Muscle layer of duodenum (tissue), 2 donors: ENCODE results near the gene ELMO1.
"Not testable (repeated sequence)": the region's sequence is repeated elsewhere in the genome, so short reads cannot be mapped to it uniquely, and the experiment has no call there.

Experiments
- H3K27ac ChIP-seq: one replicate; pipeline ENCODE4 v1.7.0; 2013; ENCODE audit warnings: mild to moderate bottlenecking, low read length
- H3K27me3 ChIP-seq: one replicate; pipeline ENCODE4 v1.7.0; 2013; ENCODE audit warnings: low read depth, mild to moderate bottlenecking, control low read depth, low read length
- H3K36me3 ChIP-seq, 2 donors: one replicate each; pipeline ENCODE4 v1.7.0; 2013; ENCODE audit warnings: low read length in 2 of 2, control low read depth in 1 of 2, mild to moderate bottlenecking in 1 of 2; ENCODE audit not compliant: insufficient read depth in 2 of 2, control insufficient read depth in 1 of 2
- H3K4me1 ChIP-seq, 2 donors: one replicate each; pipeline ENCODE4 v1.7.0; 2013; ENCODE audit warnings: low read length in 2 of 2, mild to moderate bottlenecking in 2 of 2, control low read depth in 1 of 2, moderate library complexity in 1 of 2; ENCODE audit not compliant: insufficient read depth in 2 of 2, control insufficient read depth in 1 of 2
- H3K4me3 ChIP-seq, 2 donors: one replicate each; pipeline ENCODE4 v1.7.0; 2013; ENCODE audit warnings: low read length in 2 of 2, low read depth in 1 of 2, mild to moderate bottlenecking in 1 of 2
- H3K9me3 ChIP-seq, 2 donors: one replicate each; pipeline ENCODE4 v1.7.0; 2013; ENCODE audit warnings: low read length in 2 of 2, control low read depth in 1 of 2, mild to moderate bottlenecking in 1 of 2; ENCODE audit not compliant: control insufficient read depth in 1 of 2
- donor health status: healthy.

The ELMO1 gene

DNA sequence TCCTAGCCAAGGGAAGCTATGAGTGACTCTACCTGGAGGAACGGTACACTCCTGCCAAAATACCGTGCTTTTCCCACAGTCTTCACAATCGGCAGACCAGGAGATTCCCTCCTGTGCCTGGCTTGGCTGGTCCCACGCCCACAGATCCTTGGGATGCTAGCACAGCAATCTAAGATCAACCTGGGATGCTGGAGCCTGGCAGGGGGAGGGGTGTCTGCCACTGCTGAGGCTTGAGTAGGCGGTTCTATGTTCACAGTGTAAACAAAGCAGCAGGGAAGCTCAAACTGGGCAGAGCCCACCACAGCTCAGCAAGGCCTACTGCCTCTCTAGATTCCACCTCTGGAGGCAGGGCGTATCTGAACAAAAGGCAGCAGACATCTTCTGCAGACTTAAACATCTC, 295.3 kb downstream of the ELMO1 start:
- H3K27ac ChIP-seq: no peak overlapping the region
- peaks cover 0 to 5% of the 10 kb centered on the region in 2 donors for H3K36me3 ChIP-seq

DNA sequence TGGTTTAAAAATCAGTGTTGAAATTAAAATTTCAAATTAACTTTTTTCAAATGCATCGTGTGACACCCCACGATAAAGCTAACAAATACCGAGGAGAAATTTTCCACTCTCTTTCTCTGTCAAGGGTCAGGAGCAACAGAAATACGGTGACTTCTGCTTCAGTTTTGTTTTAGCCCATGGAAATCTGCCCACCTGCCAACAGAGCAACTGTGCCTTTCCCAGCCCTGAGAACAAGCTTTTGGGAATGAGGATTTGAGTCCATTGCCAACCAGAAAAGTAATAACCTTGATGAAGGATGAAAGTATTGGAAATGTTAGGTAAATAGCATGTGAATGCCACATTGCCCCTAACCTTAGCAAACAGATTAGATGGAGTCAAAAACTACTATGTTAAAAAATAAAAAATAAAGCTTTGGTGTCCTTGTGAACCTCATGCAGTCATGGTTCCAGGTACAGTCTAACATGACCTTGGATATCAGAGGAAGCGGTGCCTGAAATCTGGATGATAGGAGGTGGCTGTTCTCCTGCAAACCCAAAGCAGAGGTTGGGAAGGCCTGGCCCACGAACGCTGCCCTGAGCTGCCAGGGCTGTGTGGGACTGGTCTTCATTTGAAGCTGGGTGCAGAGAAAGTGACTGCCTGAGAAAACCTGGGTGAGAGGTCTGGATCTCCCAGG, 296.8 kb downstream of the ELMO1 start:
- H3K36me3 ChIP-seq: peaks cover 0 to 5% of the 10 kb centered on the region in 2 donors
- H3K9me3 ChIP-seq: no peaks in the 10 kb centered on the region
- H3K4me1 ChIP-seq: peaks cover 0 to 8% of the 10 kb centered on the region in 2 donors
- no peak overlapping the region for H3K27ac ChIP-seq
- no peak overlapping the region for H3K4me3 ChIP-seq
- H3K27me3 ChIP-seq: no peaks in the 10 kb centered on the region

More for the DNA sequence above, 295.3 kb downstream of the ELMO1 start:
- H3K27me3 ChIP-seq: no peaks in the 10 kb centered on the region
- H3K4me1 ChIP-seq: peaks cover 0 to 8% of the 10 kb centered on the region in 2 donors
- H3K4me3 ChIP-seq: no peak overlapping the region
- H3K9me3 ChIP-seq: no peaks in the 10 kb centered on the region

GRCh38 chr7:37150856-37151255, 297.8 kb downstream of the ELMO1 start:
- Histone ChIP-seq H3K27me3 (no peaks in the 10 kb centered on the region), H3K4me1 (peaks cover 0 to 8% of the 10 kb centered on the region in 2 donors), H3K27ac (no peak overlapping the region), H3K36me3 (peaks cover 0 to 5% of the 10 kb centered on the region in 2 donors), H3K9me3 (no peaks in the 10 kb centered on the region), H3K4me3 (no peak overlapping the region)

DNA sequence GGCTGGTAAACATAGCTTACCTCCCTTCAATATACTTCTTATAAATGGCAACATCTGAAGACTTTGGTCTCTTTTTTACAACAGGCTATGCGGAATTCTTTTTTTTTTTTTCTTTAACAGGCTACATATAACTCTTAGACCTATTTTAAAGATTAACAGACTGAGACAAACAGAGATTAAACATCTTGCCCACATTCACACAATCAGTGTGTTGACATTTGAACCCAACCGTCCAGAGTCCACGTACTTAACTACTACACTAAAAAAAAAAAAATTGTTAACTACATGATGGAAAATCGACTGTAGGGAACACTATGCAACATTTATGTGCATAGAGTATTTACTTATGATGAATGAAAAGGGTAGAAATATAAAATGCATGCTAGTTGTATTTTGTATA, 298.5 kb downstream of the ELMO1 start:
- H3K4me3 ChIP-seq: no peak overlapping the region
- peaks cover 0 to 8% of the 10 kb centered on the region in 2 donors for H3K4me1 ChIP-seq
- peaks cover 0 to 5% of the 10 kb centered on the region in 2 donors for H3K36me3 ChIP-seq
- no peaks in the 10 kb centered on the region for H3K27me3 ChIP-seq
- H3K27ac ChIP-seq: no peak overlapping the region
- no peaks in the 10 kb centered on the region for H3K9me3 ChIP-seq

DNA sequence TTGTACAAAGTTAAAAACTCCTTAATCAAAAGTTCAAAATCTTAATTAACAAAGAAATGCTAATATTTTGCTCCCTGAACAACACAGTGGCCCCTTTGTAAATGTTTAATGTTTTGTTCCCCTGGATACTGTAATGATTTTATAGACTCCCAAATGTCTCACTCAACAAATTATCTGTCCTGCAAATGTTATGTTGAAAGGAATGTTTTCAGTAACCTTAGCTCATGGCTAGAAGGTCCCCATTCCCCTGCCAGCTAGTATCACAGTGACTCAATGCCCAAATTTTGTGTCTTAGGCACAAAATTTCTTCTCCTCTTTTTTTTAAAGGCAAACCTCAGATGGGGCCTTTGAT, 298.9 kb downstream of the ELMO1 start:
- Histone ChIP-seq H3K27me3 (no peaks in the 10 kb centered on the region), H3K36me3 (peaks cover 0 to 5% of the 10 kb centered on the region in 2 donors), H3K9me3 (no peaks in the 10 kb centered on the region), H3K4me1 (peaks cover 0 to 8% of the 10 kb centered on the region in 2 donors), H3K4me3 (no peak overlapping the region), H3K27ac (no peak overlapping the region)

- H3K4me1 ChIP-seq: peaks cover 0 to 8% of the 10 kb centered on the region in 2 donors
- no peaks in the 10 kb centered on the region for H3K27me3 ChIP-seq
- H3K36me3 ChIP-seq: peaks cover 0 to 5% of the 10 kb centered on the region in 2 donors
- H3K4me3 ChIP-seq: no peak overlapping the region
- no peaks in the 10 kb centered on the region for H3K9me3 ChIP-seq
- H3K27ac ChIP-seq: no peak overlapping the region
Observed at GRCh38 chr7:37149051-37149772, 299.5 kb downstream of the ELMO1 start.

DNA sequence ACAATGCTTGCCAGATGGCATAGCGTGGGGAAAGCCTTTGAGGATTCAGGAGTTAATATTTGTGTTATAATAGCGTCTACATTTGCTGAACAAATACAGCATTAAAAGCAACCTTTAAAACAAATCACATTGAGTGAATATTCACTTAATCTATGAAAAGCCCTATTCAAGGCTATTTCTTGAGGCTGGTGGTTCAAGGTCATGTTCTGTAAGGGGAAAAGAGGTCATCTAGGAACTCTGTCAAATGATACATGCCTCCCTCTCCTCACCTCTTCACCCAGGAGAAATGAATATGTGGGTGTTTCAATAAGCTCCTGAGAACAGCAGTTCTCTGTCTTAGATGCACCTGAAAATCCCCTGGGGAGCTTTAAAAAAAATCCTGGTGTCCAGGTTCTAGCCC, 303.0 kb downstream of the ELMO1 start:
- H3K9me3 ChIP-seq: peaks cover 0 to 3% of the 10 kb centered on the region in 2 donors
- H3K27me3 ChIP-seq: no peaks in the 10 kb centered on the region
- H3K27ac ChIP-seq: no peak overlapping the region
- H3K4me1 ChIP-seq: peaks cover 0 to 8% of the 10 kb centered on the region in 2 donors
- no peaks in the 10 kb centered on the region for H3K36me3 ChIP-seq
- no peak overlapping the region for H3K4me3 ChIP-seq

DNA sequence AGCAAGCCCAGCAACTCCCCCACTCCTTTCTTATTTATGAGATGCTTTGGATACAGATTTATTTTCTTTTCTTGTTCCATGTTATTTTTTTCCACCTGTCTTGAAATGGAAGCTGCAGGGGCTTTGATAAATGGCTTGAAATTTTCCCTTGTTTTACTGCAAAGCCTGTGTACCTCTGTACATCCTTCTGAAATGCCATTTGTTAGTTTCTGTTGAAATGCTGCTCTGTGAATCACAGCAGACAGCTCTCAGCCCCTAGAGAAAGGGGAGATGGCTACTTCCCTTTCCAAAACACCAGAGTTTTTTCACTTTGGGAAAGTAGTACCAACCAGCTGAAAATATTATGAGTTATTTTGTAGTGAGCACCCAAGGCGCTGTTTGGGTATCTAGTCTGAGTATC, 304.2 kb downstream of the ELMO1 start:
- Histone ChIP-seq H3K9me3 (peaks cover 0 to 10% of the 10 kb centered on the region in 2 donors), H3K4me1 (peaks cover 0 to under 1% of the 10 kb centered on the region in 2 donors)

DNA sequence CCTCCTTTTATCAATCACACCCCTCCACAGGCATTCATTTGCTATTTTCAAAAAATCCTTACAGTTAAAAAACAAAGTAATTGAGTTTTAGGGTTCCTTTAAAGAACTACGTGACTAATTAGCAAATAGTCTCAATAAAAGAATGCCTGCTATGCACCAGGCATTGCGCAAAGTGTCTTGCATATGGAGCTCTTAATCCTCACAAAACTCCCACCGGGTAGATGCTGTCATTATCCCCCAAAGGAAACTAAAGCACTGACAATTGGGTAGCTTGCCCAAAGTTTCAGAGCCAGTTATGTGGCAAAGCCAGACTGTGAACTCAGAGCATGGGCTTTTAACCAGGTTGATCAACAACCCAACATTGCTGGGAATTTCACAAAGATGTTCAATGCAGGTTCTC, 305.7 kb downstream of the ELMO1 start:
- Histone ChIP-seq H3K27me3 (no peaks in the 10 kb centered on the region), H3K9me3 (peaks cover 0 to 12% of the 10 kb centered on the region in 2 donors), H3K27ac (no peak overlapping the region), H3K4me1 (no peaks in the 10 kb centered on the region), H3K36me3 (no peaks in the 10 kb centered on the region), H3K4me3 (no peak overlapping the region)

More for the DNA sequence above, 304.2 kb downstream of the ELMO1 start:
- Histone ChIP-seq H3K36me3 (no peaks in the 10 kb centered on the region), H3K4me3 (no peak overlapping the region), H3K27ac (no peak overlapping the region), H3K27me3 (no peaks in the 10 kb centered on the region)

DNA sequence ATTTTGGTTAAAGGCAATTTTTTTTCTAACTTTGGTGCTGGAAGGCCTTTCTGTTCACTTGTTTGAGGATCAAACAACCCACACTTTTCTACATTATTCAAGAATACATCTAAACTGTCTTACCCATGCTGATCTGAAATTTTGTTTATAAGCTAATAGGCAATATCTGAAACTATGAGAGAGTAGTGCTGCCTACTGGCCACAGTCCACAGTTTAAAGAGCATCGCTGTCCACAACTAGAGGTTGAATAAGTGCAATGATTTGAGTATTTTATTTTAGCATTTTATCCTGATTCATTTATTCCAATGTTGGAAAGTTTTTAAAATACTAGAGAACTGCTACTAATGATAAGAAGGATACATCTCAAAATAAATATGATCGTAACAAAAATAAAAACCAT, 306.9 kb downstream of the ELMO1 start:
- no peaks in the 10 kb centered on the region for H3K27me3 ChIP-seq
- H3K27ac ChIP-seq: no peak overlapping the region
- H3K4me3 ChIP-seq: no peak overlapping the region
- H3K4me1 ChIP-seq: no peaks in the 10 kb centered on the region
- H3K9me3 ChIP-seq: peaks cover 0 to 12% of the 10 kb centered on the region in 2 donors
- no peaks in the 10 kb centered on the region for H3K36me3 ChIP-seq

DNA sequence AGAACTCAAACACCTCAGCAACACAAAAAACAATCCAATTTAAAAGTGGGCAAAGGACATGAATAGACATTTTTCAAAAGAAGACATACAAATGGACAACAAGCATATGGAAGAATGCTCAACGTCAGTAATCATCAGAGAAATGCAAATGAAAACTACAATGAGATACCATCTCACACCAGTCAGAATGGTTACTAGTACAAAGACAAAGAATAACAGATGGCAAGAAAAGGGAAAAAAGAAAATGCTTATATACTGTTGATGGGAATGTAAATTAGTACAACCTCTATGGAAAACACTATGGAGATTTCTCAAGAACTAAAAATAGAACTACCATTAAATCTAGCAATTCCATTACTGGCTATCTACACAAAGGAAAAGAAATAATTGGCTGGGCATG, 314.8 kb downstream of the ELMO1 start:
- H3K4me1 ChIP-seq, H3K27me3 ChIP-seq, H3K4me3 ChIP-seq, H3K36me3 ChIP-seq, H3K27ac ChIP-seq, H3K9me3 ChIP-seq: not testable (repeated sequence)
